Measurements from ENCODE around the gene ZNF165.

- TF ChIP-seq FOXA1 (IDR thresholded peaks at IDR 0.05) (no peak), SUZ12 (IDR thresholded peaks at IDR 0.05) (no peak), HDGF (IDR thresholded peaks at IDR 0.05; ENCODE audit: borderline replicate concordance) (no peak), ARNT (IDR thresholded peaks at IDR 0.05) (no peak), NFRKB (IDR thresholded peaks at IDR 0.05) (no peak), FOXK2 (IDR thresholded peaks at IDR 0.05) (no peak), BHLHE40 (IDR thresholded peaks at IDR 0.05; ENCODE audit: borderline replicate concordance) (no peak), ZNF384 (IDR thresholded peaks at IDR 0.05) (no peak), PKNOX1 (IDR thresholded peaks at IDR 0.05) (no peak), FOXM1 (IDR thresholded peaks at IDR 0.05; ENCODE audit: borderline replicate concordance) (no peak), SP1 (IDR thresholded peaks at IDR 0.05) (no peak), TARDBP (IDR thresholded peaks at IDR 0.05) (no peak), ELF4 (IDR thresholded peaks at IDR 0.05) (no peak)
These were observed 12.3 kb upstream of the ZNF165 start for GRCh38 chr6:28068067-28068466.
